HG02938 (cell line): ENCODE data around the gene SPATA17.

Source experiments
- ATAC-seq: cut with Tn5 transposase; IDR thresholded peaks from one replicate; pipeline ENCODE4 v1.9.1; 2021; ENCODE audit warnings: mild to moderate bottlenecking, moderate library complexity; ENCODE audit not compliant: unreplicated experiment

SPATA17 gene

DNA sequence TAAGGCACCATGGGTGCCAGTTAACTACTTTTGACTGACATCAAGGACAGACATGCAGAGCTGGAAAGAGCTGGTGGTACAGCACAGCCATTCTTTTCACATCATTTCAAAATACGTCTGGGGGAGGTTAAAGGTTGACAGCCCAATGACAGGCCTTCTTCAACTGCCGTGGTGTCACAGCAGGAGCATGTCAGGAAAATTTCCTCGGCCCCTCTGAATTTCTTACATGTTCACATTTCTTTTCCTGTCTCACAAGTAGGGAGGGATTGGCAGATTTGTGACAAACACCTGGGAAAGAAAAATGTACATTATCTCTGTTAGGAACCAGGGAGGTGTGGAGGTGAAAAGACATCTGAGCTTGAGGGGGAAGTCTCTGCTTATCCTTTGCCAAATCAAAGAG lies 279.1 kb downstream of the SPATA17 start:
- ATAC-seq: no peak

DNA sequence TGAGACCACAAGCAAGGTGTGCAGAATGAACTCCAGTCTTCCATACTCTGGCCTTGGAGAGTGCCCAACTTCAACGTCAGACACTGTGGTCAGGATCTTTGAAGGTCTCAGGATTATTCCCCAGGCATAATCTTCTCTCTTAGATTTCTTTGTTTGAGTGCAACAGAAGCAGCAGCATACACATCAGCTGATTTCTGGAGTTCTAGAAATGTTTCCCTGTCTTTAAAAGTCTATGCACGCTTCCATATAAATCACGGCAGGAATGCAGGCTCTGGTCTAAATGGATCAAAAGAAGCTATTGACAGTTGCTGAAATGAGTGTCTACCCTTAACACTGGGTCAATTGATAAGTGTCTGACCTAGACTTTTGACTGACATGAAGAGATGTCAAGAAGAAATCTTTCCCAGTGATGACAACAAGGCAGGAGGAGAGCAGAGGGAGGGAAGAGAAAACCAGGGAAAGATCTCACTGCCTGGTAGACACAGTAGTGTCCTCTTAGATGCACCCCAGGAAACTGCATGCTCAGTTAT lies 279.7 kb downstream of the SPATA17 start:
- ATAC-seq: no peak

- no peak for ATAC-seq
Measured at GRCh38 chr1:217911908-217912307, 280.8 kb downstream of the SPATA17 start.

DNA sequence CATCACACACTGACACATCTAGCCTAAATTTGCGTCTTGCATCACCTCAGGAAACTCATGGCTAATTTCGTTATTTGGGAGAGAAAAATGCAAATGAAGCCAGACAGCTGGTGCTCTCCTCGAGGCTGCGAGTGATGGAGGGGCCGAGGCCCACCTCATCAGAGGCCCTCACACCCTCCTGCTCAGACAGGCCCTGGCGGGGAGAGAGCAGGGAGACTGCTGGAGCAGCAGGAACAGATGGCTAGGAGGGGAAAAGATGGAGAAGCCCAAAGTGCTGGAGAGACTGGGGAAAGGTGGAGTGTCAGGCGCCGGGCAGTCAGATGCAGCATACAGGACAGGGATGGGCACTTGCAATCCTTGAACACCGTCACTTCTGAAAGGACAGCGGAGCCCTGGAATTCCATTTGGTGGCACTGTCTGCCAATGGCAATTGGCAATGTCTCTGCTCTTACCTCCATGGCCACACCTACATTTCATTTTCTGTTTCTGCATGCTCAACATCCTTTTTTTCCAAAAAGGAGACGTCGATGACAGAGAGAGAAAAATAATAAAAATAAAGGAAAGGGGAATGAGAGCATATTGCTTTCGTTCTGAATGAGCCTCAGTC lies 286.2 kb downstream of the SPATA17 start:
- no peak for ATAC-seq

GRCh38 chr1:217919683-217920388 lies 288.7 kb downstream of the SPATA17 start:
- ATAC-seq: no peak
